HepG2 (cell line): ENCODE data around the gene PIEZO1. TPM values are rescaled to one million over a fixed set of nuclear protein-coding genes. Genes with fewer than 3 reads are reported as not detected.
A peak's percentile ranks its signal among the peaks of the same experiment; 100 is the strongest.

Source experiments
- KIAA2018 ChIP-seq: sonication (generic); formaldehyde crosslinking; IDR thresholded peaks from 2 replicates; pipeline ENCODE4 v1.5.0; 2020; ENCODE audit warnings: mild to moderate bottlenecking, missing genetic modification reagents, borderline replicate concordance
- RAD51 ChIP-seq: fragments of 450-650 bp; IDR thresholded peaks from 2 replicates; pipeline ENCODE4 v1.6.1; 2016; ENCODE audit warnings: borderline replicate concordance
- RBAK ChIP-seq: sonication (generic); formaldehyde crosslinking; IDR thresholded peaks from 2 replicates; pipeline ENCODE4 v1.5.1; 2020; ENCODE audit warnings: mild to moderate bottlenecking, missing genetic modification reagents
- RFXAP ChIP-seq: sonication (generic); formaldehyde crosslinking; IDR thresholded peaks from 2 replicates; pipeline ENCODE4 v1.4.0; 2020; ENCODE audit warnings: missing genetic modification reagents, borderline replicate concordance
- TMF1 ChIP-seq: sonication (generic); formaldehyde crosslinking; IDR thresholded peaks from 2 replicates; pipeline ENCODE4 v1.8.1; 2022; ENCODE audit warnings: low read depth, missing genetic modification reagents
- U2AF2 ChIP-seq: fragments of 200-400 bp; formaldehyde crosslinking; IDR thresholded peaks from 2 replicates; pipeline ENCODE4 v1.6.1; 2017; ENCODE audit warnings: low read depth, mild to moderate bottlenecking, low read length
- ZBTB1 ChIP-seq: sonication (generic); formaldehyde crosslinking; IDR thresholded peaks from 2 replicates; pipeline ENCODE4 v1.4.0; 2020; ENCODE audit warnings: missing genetic modification reagents, borderline replicate concordance
- ZNF777 ChIP-seq: sonication (generic); formaldehyde crosslinking; IDR thresholded peaks from 2 replicates; pipeline ENCODE4 v1.4.0; 2020; ENCODE audit warnings: missing genetic modification reagents
- polyA plus RNA-seq, 8 experiments: library from polyadenylated mRNA; depleted of rRNA in 3 of 8; stranded (reverse) in 7 of 8; unstranded in 1 of 8; fragments of >200 nt; fragmentation: Illumina TruSeq in 4 of 8; extraction: Trizol in 4 of 8; gene quantifications; 2 replicates each; pipeline versions ENCODE4 v1.2.1 to v1.2.3, GENCODE V29; 2011 to 2016; ENCODE audit warnings: low read depth in 4 of 8, missing spikeins in 1 of 8, mixed read lengths in 1 of 8; ENCODE audit not compliant: insufficient read depth in 1 of 8
- total RNA-seq, 5 experiments: library from RNA; depleted of rRNA; stranded (reverse); fragments of >200 nt; fragmentation: Illumina TruSeq; extraction: Trizol; gene quantifications; 2 replicates each; pipeline ENCODE4 v1.2.3, GENCODE V29; 2016; ENCODE audit warnings: low read depth in 1 of 5
- TF ChIP-seq, protein P1 (sequence below), 2 experiments: sonication (generic) in 1 of 2; formaldehyde crosslinking in 1 of 2; IDR thresholded peaks; 2 replicates each; pipeline versions ENCODE4 v1.4.0 to v1.6.1; 2016 to 2020; ENCODE audit warnings: borderline replicate concordance in 1 of 2, low read depth in 1 of 2, mild to moderate bottlenecking in 1 of 2, missing genetic modification reagents in 1 of 2
- TF ChIP-seq, protein P2 (sequence below): sonication (generic); formaldehyde crosslinking; IDR thresholded peaks from 2 replicates; pipeline ENCODE4 v1.4.0; 2020; ENCODE audit warnings: missing genetic modification reagents, borderline replicate concordance

PIEZO1 gene
- total and polyA plus RNA-seq, 2 of the 13 experiments (the other 11 are each of a cell fraction or from before 2014, with no cell fraction given) = 67.9 to 85.0 TPM

GRCh38 chr16:88803264-88803987 lies 18.4 kb upstream of the PIEZO1 start, which contains the start of gene CDT1 (continued):
- TF ChIP-seq, protein P1, sequence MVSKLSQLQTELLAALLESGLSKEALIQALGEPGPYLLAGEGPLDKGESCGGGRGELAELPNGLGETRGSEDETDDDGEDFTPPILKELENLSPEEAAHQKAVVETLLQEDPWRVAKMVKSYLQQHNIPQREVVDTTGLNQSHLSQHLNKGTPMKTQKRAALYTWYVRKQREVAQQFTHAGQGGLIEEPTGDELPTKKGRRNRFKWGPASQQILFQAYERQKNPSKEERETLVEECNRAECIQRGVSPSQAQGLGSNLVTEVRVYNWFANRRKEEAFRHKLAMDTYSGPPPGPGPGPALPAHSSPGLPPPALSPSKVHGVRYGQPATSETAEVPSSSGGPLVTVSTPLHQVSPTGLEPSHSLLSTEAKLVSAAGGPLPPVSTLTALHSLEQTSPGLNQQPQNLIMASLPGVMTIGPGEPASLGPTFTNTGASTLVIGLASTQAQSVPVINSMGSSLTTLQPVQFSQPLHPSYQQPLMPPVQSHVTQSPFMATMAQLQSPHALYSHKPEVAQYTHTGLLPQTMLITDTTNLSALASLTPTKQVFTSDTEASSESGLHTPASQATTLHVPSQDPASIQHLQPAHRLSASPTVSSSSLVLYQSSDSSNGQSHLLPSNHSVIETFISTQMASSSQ (IDR thresholded peaks at IDR 0.05; ENCODE audit: low read depth) = no peak
- TF ChIP-seq, protein P1 (CRISPR knock-in tag; IDR thresholded peaks at IDR 0.05; ENCODE audit: borderline replicate concordance) = 0 out of 2 replicates have a peak, but pooled peaks have one; percentile 43
- TF ChIP-seq RAD51 (no peak), KIAA2018 (CRISPR knock-in tag) (no peak), RBAK (CRISPR knock-in tag) (no peak), RFXAP (CRISPR knock-in tag) (peak; percentile 72; the same call in 1 of the 2 replicates), TMF1 (peak; percentile 46; the same call in 1 of the 2 replicates), U2AF2 (no peak), ZBTB1 (CRISPR knock-in tag) (no peak), ZNF777 (CRISPR knock-in tag) (peak; percentile 92)
- TF ChIP-seq, protein P2, sequence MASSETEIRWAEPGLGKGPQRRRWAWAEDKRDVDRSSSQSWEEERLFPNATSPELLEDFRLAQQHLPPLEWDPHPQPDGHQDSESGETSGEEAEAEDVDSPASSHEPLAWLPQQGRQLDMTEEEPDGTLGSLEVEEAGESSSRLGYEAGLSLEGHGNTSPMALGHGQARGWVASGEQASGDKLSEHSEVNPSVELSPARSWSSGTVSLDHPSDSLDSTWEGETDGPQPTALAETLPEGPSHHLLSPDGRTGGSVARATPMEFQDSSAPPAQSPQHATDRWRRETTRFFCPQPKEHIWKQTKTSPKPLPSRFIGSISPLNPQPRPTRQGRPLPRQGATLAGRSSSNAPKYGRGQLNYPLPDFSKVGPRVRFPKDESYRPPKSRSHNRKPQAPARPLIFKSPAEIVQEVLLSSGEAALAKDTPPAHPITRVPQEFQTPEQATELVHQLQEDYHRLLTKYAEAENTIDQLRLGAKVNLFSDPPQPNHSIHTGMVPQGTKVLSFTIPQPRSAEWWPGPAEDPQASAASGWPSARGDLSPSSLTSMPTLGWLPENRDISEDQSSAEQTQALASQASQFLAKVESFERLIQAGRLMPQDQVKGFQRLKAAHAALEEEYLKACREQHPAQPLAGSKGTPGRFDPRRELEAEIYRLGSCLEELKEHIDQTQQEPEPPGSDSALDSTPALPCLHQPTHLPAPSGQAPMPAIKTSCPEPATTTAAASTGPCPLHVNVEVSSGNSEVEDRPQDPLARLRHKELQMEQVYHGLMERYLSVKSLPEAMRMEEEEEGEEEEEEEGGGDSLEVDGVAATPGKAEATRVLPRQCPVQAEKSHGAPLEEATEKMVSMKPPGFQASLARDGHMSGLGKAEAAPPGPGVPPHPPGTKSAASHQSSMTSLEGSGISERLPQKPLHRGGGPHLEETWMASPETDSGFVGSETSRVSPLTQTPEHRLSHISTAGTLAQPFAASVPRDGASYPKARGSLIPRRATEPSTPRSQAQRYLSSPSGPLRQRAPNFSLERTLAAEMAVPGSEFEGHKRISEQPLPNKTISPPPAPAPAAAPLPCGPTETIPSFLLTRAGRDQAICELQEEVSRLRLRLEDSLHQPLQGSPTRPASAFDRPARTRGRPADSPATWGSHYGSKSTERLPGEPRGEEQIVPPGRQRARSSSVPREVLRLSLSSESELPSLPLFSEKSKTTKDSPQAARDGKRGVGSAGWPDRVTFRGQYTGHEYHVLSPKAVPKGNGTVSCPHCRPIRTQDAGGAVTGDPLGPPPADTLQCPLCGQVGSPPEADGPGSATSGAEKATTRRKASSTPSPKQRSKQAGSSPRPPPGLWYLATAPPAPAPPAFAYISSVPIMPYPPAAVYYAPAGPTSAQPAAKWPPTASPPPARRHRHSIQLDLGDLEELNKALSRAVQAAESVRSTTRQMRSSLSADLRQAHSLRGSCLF = 0 out of 2 replicates have a peak, but pooled peaks have one; percentile 78
